Activated T-cell treated with anti-CD3 and anti-CD28 coated beads, Interleukin-2, amount 50 U/mL, for 1 hour (primary cell): ENCODE measurements around the gene PCSK9.

Source experiments
- DNase-seq: peaks from one replicate; pipeline ENCODE4 v3.0.0-alpha.2; 2020

Gene PCSK9

DNA sequence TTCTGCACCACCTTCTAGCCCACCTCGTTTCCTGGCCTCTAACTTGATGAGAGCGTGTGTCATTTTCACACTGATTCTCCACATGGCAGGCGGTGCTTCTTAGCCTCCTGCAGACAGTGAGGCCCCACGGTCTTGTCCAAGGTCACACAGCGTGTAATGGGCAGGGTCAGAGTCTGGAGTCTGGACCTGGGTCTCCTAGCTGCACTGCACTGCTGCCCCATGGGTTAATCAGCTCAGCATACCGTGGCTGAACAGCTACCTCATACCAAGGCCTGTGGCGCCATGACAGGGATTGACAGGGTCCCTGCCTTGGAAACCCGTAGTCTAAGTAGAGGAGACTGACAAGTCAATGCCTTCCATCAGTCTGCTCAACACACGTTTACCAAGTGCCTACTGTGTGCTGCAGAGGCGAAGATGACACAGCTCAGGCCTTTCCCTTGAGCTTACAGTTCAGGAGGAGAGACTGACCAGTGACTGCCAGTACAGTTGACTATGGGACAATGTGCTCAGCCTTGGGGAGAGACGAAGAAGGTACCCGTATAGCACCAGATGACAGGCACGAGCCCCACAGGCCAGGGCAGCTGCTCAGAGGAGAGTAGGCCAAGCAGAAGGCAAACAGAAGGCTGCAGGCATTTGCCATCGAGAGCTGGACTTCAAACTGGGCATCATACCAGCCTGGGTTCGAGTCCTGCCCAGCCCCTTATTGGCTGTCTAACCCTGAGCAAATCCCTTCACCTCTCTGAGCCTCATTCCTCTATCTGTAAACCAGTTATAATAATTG is 5.5 kb downstream of the PCSK9 start:
- no peak for DNase-seq

DNA sequence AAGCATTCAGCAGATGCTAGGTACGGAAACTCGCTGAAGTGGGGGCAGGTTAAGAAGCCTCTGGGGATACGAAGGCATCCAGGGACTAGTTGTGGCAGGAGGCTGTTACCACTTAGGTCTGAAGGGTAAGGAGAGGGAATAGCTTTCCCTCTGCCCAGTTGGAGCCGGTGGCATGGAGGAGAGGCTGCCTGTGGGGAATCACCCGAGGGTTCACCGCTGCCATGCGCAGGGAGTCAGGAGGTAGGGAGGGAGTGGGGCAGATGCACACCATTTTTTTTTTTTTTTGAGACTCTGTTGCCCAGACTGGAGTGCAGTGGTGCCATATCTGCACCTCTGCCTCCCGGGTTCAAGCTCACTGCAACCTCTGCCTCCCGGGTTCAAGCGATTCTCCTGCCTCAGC is 6.1 kb downstream of the PCSK9 start:
- DNase-seq: no peak

- no peak for DNase-seq
These were observed 7.5 kb downstream of the PCSK9 start for GRCh38 chr1:55046871-55047270.

GRCh38 chr1:55047611-55048010 is 8.3 kb downstream of the PCSK9 start:
- DNase-seq: no peak

DNA sequence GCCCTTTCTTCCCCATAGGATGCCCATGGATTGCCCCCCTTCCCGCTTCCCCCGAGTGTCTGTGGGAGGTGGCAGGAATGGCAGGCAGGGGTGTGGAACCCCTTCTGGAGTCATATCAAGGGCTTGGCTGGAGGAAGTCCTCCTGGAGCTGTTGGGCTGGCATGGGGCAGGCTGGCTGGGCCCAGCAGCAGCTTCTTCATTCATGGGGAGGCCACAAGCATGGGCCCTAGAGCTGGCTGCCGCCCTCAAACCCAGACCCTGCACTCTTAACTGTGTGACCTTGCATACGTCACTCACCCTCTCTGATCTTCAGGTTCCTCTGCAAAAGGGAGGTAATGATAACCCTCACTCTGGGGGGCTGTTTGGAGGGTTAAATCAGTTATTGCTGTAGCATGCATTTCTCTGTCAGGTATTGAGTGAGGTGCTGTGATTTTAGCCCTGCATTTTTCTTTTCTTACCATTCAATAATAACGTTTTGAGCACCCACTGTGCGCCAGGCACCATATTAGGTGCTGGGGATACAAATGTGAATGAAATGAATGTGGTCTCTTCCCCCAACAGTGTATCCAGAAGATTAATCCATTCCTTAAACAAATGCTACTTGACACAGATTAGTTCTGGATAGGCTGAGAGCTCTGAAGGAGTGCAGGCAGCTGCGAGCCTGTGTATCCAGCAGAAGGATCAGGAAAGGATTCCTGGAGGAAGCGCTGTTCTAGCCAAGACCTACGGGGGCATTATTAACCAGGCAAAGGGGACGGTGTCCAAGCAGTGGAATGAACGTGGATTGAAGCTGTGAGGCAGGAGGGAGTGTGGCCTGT is 9.3 kb downstream of the PCSK9 start:
- no peak for DNase-seq

DNA sequence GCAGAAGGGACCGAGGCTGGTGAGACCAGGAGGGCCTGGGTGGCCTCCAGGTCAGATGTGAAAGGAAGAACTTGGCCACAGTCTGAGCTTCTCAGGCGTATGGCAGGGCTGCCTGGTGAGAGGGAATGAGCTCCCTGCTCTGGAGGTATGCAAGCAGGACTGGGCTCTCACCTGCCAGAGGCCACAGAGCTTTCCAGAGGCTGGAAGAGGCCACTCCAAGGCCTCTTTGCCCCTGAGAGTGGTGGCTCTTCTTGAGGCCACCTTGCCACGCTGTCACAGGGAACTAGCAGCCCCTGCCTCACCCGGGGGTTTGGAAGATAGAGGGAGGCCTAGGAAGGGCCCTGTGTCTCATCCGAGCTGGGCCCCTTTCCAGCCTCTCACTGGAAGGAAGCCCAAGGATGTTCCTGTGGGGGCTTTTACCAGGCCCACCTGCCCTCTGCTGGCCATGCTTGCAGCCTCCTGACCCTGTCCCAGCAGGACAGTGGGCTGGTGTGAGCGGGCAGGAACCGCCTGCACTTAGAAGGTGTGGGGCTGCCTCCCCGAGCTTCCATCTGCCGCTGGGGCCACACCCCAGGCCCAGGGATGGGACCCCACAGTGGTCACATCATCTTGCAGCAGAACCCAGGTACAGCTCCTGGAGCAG is 10.0 kb downstream of the PCSK9 start:
- no peak for DNase-seq

GRCh38 chr1:55049914-55050278 is 10.5 kb downstream of the PCSK9 start:
- DNase-seq: no peak

DNA sequence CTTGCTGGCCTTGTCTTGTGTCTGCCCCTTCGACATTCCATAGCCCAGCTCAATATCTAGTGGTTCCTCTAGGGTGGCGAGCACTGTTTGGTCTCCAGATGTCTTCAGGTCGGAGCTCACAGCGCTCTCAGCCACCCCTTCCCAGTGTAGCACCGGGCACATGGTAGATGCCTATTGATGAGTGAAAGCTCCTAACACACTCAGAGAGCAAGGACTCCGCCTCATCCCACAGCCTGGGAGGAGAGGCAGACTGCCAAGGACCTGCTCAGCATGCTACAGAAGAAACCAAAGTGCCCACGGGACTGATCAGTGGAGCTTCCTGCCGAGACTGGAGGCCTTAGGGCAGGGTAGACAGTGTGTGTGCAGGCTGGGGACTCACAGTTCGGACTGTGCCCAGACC is 10.9 kb downstream of the PCSK9 start:
- no peak for DNase-seq

DNA sequence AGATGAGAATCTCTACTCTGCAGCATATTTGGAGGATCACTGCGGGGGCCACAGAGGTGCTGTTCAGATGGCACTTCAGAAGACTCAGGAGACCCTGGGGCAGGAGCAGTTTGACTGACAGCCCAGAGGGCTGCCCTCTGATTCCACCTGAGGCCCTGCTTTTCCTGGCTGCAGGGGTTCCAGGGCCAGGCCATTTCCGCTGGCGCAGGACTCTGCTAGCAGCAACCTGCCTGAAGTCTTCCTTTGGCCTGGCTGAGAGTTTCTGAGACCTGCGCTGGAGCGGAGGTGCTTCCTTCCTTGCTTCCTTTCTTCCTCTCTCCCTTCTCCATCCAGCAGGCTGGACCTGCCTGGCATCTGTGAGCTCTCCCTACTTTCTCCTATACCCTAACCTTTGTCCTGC is 11.8 kb downstream of the PCSK9 start:
- no peak for DNase-seq

GRCh38 chr1:55051621-55052020 is 12.3 kb downstream of the PCSK9 start:
- DNase-seq: no peak

DNA sequence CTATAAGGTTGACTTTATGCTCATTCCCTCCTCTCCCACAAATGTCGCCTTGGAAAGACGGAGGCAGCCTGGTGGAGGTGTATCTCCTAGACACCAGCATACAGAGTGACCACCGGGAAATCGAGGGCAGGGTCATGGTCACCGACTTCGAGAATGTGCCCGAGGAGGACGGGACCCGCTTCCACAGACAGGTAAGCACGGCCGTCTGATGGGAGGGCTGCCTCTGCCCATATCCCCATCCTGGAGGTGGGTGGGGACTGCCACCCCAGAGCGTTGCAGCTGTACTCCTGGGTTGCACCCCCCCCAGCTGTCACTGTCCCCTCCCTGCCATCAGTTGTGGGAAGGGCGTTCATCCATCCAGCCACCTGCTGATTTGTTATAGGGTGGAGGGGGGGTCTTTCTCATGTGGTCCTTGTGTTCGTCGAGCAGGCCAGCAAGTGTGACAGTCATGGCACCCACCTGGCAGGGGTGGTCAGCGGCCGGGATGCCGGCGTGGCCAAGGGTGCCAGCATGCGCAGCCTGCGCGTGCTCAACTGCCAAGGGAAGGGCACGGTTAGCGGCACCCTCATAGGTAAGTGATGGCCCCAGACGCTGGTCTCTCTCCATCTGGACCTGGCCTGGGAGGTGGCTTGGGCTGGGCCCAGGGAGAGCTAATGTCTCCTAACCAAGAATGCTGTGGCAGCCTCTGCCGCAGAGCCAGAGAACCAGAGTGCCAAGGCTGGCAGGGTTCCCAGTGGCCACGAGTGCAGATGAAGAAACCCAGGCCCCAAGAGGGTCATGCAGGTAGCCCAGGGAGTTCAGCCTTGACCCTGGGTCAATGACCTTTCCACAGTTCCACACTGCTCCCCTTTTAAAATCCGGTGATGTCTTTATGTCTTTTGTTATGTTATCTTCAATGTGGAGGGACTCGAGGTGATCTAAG is 13.1 kb downstream of the PCSK9 start:
- no peak for DNase-seq

DNA sequence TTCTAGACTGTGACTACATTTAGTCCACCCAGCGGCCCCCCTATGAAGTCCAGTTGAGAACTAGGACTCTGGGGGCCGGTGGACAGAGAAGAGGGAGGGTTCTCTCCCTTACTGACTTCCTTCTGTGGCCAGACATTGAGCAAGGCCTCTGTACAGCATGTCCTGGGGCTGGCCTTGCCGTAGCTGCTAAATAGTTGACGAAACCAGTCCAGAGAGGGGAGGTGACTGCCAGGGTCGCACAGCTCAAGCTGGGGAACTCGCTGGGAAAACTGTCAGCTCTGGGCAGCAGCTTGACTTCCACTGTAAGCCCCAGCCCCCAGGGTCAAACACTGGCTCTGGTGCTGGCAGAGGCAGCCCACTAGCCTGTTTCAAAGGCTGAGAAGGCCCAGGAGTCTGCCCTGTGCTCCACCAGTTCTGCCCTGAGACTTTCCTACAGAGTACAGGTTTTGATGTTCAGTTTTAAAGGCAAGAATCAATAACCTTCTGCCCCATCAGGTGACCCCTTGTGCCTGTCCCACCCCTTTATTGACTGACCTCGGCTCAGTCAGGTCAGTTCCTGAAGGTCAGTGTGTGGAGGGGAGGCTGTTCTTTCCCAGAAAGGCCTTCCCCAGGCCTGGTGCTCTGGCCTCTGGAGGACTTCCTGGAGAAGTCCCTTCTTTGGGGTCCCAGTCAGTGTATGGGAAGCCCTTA is 14.1 kb downstream of the PCSK9 start:
- DNase-seq: no peak

DNA sequence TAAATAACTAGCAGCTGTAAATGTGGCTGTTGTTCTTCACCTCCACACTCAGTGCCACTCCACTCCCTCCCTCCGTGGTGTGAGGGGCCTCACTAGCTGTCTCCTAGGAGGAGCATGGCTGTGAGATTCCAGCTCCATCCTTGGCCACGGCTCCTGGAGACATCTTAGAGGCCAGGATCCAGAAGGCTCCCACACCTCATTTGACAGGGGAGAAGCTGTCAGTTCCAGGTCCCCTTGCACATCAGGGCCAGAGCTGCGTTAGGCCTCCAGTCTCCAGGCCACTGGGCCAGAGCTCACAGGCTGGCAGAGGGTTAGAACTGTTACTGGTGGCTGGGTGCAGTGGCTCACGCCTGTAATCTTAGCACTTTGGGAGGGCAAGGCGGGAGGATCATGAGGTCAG is 15.0 kb downstream of the PCSK9 start:
- no peak for DNase-seq

GRCh38 chr1:55055084-55055882 is 15.9 kb downstream of the PCSK9 start:
- no peak for DNase-seq

GRCh38 chr1:55055951-55056631 is 16.7 kb downstream of the PCSK9 start:
- no peak for DNase-seq

GRCh38 chr1:55056632-55056992 is 17.3 kb downstream of the PCSK9 start:
- no peak for DNase-seq

DNA sequence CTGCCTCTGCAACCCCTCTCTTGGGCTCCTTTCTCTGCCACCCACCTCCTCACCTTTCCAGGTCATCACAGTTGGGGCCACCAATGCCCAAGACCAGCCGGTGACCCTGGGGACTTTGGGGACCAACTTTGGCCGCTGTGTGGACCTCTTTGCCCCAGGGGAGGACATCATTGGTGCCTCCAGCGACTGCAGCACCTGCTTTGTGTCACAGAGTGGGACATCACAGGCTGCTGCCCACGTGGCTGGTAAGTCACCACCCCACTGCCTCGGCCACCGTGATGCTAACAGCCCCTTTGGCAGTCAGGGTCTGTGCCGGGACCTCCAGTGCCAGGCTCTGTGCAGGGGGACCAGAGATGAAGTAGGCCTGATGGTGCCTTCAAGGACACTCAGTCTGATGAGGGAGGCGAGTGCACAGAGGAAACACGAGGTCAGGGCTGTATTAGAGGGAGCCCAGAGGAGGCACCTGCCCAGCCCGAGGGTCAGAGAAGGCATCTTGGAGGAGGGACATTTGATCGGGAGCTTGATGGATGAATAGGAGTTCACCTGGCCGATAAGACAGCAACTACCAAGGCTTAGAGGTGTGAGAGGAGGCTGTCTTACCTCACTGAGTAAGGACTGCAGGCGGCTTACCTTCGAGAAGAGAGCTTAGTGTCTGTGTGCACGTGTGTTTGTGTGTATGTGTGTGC is 18.1 kb downstream of the PCSK9 start:
- DNase-seq: no peak

- no peak for DNase-seq
These were observed 18.6 kb downstream of the PCSK9 start for GRCh38 chr1:55057956-55058298.

DNA sequence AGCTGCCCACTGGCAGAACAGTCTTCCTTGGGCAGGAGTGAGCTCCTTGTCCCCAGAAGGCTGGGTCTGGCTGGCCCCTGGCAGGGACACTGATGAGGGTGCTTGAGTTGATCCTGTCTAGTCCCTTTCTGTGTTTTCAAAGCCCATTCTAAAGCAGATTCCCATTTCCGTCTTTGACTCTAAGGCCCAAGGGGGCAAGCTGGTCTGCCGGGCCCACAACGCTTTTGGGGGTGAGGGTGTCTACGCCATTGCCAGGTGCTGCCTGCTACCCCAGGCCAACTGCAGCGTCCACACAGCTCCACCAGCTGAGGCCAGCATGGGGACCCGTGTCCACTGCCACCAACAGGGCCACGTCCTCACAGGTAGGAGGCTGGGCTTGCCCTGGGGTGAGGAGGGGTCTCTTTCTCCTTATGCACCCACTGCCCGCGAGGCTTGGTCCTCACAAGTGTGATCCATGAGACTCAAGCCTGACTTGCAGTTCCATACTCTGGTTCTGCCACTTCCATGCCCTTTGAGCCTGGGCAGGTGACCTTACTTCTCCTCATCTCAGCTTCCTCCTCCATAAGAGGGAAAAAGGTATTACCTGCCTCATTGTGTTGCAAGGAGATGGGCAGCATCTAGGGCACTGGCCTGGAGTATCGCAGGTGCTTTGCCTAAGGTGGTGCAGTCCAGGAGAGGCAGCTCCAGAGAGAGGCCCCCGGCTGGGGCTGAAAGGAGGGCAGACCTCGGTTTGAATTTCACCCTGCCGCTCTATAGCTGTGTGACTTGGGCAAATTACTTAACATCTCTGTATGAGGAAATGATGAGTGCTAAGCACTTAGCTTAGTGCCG is 20.2 kb downstream of the PCSK9 start:
- DNase-seq: no peak
